GM03348 (cell line): Measurements from ENCODE around the gene TMUB2.
"Not testable (repeated sequence)": the region's sequence is repeated elsewhere in the genome, so short reads cannot be mapped to it uniquely, and the experiment has no call there.

ENCODE experiments used
- DNase-seq: peaks from one replicate; pipeline ENCODE4 v3.0.0; 2012; ENCODE audit warnings: low spot score

The TMUB2 gene

GRCh38 chr17:44186307-44187130 is at the start of gene TMUB2:
TSS of gene TMUB2 (plus strand) at chr17:44186972. CDS start at chr17:44187709, 737 bp downstream.
- peak; percentile 100 for DNase-seq

DNA sequence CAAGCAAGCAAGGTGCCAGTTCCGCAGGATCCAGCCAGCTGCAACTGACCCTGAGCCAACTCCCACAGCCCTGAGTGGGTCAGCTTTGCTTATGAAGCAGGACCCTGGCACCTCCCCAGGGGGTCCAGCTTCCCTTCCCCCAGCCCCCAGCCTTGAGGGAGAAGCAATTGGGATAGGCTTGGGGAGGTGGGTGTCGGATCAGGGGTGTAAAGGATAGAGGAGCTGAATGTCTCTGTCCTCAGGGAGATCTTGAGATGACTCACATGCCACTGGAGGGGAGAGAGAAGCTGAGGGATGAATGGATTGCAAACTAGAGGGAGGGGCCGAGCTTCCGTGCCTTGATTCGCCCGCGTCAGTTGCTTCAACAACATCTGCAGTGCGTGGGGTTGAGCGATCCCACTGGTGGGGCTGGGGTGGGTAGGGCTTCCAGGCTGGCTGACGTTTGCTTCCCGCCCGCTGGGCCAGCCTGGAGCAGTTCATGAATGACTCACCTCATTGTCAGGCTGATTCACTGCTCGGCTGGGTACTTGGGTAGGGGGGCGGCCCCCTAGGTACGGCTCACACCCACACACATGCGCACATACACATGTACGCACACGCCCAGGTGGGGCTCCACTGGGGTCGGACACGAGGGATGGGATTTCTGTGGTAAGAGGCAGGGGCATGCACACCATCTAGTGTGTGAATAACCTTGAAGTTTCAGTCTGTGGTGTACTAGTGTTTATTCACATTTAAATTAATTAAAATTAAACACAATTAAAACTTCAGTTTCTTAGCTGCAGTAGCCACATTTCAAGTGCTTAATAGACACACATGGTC is 48.7 kb upstream of the TMUB2 start:
- DNase-seq = peak; percentile 98

- DNase-seq = not testable (repeated sequence)
These were observed 42.9 kb upstream of the TMUB2 start for GRCh38 chr17:44143921-44144320.

- no peak for DNase-seq
These were observed 41.6 kb upstream of the TMUB2 start for GRCh38 chr17:44144966-44145739.

GRCh38 chr17:44146375-44147346 is 40.1 kb upstream of the TMUB2 start:
- no peak for DNase-seq

- DNase-seq = no peak
These were observed 39.0 kb upstream of the TMUB2 start for GRCh38 chr17:44147812-44148211.

DNA sequence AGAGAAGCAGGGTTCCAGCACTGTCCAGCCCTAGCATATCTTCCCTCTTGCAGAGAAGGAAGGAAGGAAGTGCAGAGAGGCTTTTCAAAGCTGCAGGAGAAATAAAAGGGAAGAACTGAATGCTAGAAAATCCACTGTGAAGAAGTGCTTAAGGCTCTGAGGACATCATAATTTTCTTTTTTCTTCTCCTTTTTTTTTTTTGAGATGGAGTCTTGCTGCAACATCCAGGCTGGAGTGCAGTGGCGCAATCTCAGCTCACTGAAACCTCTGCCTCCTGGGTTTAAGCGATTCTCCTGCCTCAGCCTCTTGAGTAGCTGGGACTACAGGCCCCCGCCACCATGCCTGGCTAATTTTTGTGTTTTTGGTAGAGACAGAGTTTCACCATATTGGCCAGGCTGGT is 37.7 kb upstream of the TMUB2 start:
- DNase-seq = not testable (repeated sequence)

DNA sequence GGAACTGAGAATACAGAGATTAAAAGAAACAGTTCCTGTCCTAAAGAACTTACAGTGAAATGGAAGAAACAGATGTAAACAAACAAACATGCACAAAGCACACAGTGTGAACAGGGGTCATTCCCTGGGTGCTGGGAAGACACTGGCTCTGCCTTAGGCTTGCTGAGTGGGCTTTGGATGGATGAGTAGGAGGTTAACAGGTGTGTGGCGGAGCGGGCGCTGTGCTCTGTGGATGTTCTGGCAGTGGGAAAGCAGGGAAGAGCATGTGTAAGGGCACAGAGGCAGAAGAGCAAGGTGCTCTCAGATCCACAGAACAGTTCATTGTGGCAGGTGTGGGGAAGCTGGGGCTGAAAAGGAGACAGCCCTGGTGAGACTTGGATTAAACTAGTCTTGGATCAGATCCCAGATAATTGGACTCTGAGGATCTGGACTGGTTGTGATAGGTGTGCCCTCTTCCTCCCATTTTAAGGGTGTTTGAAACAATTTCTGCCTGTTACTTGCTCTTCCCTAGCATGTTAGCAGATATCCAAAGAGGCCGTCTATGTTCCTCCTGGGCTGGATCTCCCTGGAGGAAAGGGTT is 36.9 kb upstream of the TMUB2 start:
- no peak for DNase-seq

GRCh38 chr17:44152875-44153274 is 33.9 kb upstream of the TMUB2 start:
- DNase-seq = no peak

DNA sequence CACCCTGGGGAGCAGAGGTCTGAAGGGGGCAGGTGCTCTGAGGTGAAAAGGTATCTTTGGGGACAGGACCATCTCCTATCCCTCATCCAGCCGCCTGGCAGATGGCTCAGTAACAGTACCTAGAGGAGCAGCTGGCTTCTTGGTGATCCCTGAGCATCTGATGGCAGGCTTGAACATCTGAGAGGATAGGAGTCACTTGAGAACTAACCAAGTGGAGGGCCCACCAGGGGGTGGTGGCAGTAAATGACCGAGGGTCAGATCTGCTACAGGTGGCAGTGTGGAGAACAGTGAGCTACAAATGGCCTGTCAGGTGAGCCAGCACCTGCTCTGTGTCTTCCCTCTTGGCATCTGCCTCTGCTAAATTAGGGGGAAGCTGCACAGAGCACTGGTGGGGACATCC is 31.3 kb upstream of the TMUB2 start:
- no peak for DNase-seq

DNA sequence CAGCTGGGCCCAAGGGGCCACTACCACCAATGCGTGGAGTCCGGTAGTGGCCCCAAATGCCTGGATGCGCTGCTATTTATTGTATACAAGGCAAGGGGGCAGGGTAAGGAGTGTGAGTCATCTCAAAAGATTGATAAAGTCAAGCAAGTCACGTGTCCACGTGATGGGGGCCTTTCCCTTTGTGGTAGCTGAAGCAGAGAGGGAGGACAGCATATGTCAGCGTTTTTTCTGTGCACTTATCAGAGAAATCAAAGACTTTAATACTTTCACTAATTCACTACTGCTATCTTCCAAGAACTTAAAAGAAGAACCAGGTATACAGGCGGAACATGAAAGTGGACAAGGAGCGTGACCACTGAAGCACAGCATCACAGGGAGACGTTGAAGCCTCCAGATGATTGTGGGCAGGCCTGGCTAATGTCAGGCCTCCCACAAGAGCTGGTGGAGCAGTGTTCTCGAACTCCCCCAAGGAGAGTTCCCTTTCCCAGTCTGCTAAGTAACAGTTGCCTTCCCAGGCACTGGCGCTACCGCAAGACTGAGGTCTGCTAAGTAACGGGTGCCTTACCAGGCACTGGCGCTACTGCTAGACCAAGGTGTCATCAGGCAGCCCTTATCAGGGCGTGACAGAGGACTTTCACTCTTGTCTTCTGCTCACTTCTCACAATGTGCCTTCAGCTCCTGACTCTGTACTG is 27.1 kb upstream of the TMUB2 start:
- no peak for DNase-seq

DNA sequence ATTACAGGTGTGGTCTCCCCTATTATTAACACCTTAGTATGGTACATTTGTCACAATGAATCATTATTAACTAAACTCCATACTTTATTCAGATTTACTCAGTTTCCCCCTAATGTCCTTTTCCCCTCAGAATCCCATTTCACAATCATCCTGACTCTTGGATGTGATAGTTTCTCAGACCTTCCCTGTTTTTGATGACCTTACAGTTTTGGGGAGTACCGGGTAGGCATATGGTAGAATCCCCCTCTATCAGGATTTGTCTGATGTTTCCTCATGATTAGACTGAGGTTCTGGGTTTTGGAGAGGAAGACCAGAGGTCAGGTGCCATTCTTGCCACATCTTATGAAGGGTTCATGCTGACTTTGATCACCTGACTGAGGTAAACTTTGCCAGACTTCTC is 22.3 kb upstream of the TMUB2 start:
- no peak for DNase-seq

DNA sequence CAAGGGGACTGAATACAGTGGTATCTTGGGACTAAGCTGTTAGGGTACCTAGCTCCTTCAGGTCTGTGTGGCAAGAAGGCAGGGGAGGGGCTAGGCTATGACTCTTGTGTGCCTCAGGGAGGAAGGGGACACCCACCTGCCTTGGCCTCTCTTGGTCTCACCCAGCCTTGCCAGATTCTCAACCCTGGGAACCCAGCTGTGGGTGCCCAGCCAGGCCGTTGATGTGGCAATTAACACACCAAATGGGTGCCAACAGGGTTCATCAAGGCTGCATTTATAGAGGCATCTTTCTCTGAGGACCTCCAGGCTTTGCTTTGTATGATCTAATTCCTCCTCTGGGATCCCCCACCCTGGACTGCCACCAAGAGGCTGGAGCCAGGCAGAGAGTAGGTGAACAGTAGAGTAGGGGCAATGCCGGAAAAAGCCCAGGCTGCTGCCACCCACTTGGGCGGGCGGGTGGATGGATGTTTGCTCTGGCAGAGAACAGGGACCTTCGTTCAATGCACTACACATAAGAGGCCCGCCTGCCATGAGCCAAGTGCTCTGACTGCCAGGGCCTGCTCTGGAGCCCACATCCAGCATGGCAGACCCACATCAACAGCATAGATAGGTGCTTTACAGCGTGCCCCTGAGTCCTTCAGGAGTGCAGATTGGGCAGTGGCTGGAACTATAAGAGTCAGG is 19.5 kb upstream of the TMUB2 start:
- DNase-seq = no peak

DNA sequence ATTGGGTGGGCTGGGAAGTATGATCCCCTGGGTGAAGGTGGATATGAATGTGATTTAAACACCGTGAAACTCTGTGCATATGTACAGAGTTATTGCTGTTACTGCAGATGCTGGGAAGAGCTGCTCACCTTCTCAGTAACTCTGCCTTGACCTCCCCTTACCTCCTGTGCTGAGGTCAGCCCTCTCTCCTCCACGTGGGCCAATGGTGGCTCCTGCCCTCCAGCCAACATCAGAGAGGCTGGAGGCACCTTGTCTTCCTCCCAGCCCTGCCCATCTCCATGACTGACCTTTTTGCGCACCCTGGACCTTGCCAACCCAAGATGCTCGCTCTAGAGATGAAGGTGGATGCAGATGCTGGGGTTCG is 16.7 kb upstream of the TMUB2 start:
- no peak for DNase-seq

- DNase-seq = peak; percentile 42
These were observed 16.1 kb upstream of the TMUB2 start, which contains the start of gene ASB16 for GRCh38 chr17:44170499-44171201. TSS of gene ASB16 (plus strand) at chr17:44170704. CDS start at chr17:44170790, 86 bp downstream.

GRCh38 chr17:44171931-44172455 is 14.8 kb upstream of the TMUB2 start:
- no peak for DNase-seq

DNA sequence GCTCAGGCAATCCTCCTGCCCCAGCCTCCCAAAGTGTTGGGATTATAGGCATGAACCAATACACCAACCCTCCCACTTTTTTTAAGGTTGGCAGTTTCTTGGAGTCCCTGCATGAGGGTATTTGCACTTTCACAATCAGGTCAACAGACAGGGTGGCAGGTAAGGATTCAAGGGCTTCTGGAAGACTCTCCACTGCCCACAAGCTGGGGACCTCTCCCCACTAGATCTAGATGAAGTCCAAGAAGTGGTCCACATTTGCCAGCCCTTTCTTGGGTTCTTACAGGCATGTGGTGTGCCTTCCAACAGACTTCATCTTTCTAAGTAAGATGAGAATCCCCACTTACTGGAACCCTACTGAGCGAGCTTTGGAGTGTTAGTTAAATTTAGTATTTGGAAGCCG is 12.3 kb upstream of the TMUB2 start:
- no peak for DNase-seq

- no peak for DNase-seq
These were observed 10.5 kb upstream of the TMUB2 start for GRCh38 chr17:44176257-44176656.
